ENCODE results near the gene RPL27A. TPM values are rescaled to one million over a fixed set of nuclear protein-coding genes. Genes with fewer than 3 reads are reported as not detected.

Gene RPL27A
- total RNA-seq (2021) (1,103 to 1,198 TPM (median 1,179 TPM) in 3 replicates), Bru-seq, nascent RNA (percentile 99 among the genes with signal in this experiment)
- long read RNA-seq, experiment 1, full-length matches to known transcripts = 330 of 355 reads
- long read RNA-seq, experiment 1, partial matches to known transcripts = 17 of 355 reads
- long read RNA-seq, experiment 1, other reads (novel, unspliced or antisense) = 8 of 355 reads
- long read RNA-seq, experiment 2, full-length matches to known transcripts = 2,848 of 3,037 reads
- long read RNA-seq, experiment 2, partial matches to known transcripts = 120 of 3,037 reads
- long read RNA-seq, experiment 2, other reads (novel, unspliced or antisense) = 69 of 3,037 reads
- long read RNA-seq, experiment 3, full-length matches to known transcripts = 41 of 47 reads
- long read RNA-seq, experiment 3, partial matches to known transcripts = 3 of 47 reads
- long read RNA-seq, experiment 3, other reads (novel, unspliced or antisense) = 3 of 47 reads

- peak within 1 kb of the TSS; percentile 96 for H3K27ac Mint-ChIP-seq
- ATAC-seq = peak; percentile 91
- H3K9me3 Mint-ChIP-seq = peaks cover 8% of the 10 kb centered on the region
- peak; percentile 99 for DNase-seq (ENCODE audit: low spot score)
- H3K36me3 Mint-ChIP-seq = peaks cover 49% of the 10 kb centered on the region
- peaks cover 43% of the 10 kb centered on the region for H3K4me1 Mint-ChIP-seq
- POLR2A ChIA-PET = interaction anchor here (0.6 to 2.3 kb wide), 9 partner anchors 9 to 128 kb away, joined by 3 to 7 read pairs (median 5); a partner anchor contains a TSS
- H3K27me3 Mint-ChIP-seq (ENCODE audit: low read depth) = no peaks in the 10 kb centered on the region
- CTCF ChIA-PET = interaction anchor here (1.1 kb wide), 1 partner anchor 42 kb away, joined by 3 read pairs; no protein-coding TSS in a partner anchor
- peak within 1 kb of the TSS; percentile 88 for H3K4me3 Mint-ChIP-seq
- no peak for TF ChIP-seq CTCF (IDR thresholded peaks at IDR 0.05)
- no peak for TF ChIP-seq CDX4 (CRISPR knock-in tag; IDR thresholded peaks at IDR 0.05; ENCODE audit: borderline replicate concordance)
- TF ChIP-seq ZNF671 (CRISPR knock-in tag; IDR thresholded peaks at IDR 0.05) = no peak
- no peak for TF ChIP-seq ZNF232 (CRISPR knock-in tag; IDR thresholded peaks at IDR 0.05)
- no peak for TF ChIP-seq GTF2I (CRISPR knock-in tag; conservative IDR thresholded peaks at IDR 0.05)
- no peak for TF ChIP-seq ELF4 (CRISPR knock-in tag; IDR thresholded peaks at IDR 0.05; ENCODE audit: low read depth)
- TF ChIP-seq NR3C1 (CRISPR knock-in tag; conservative IDR thresholded peaks at IDR 0.05; ENCODE audit: low read depth) = no peak
- TF ChIP-seq OVOL2 (CRISPR knock-in tag; IDR thresholded peaks at IDR 0.05; ENCODE audit: borderline replicate concordance) = no peak
- no peak for TF ChIP-seq AFF4 (CRISPR knock-in tag; IDR thresholded peaks at IDR 0.05; ENCODE audit: borderline replicate concordance)
- TF ChIP-seq EMX1 (CRISPR knock-in tag; IDR thresholded peaks at IDR 0.05) = no peak; the same call in none of the 2 replicates
- TF ChIP-seq ZNF396 (CRISPR knock-in tag; IDR thresholded peaks at IDR 0.05; ENCODE audit: borderline replicate concordance) = no peak
- no peak for TF ChIP-seq ZNF532 (CRISPR knock-in tag; IDR thresholded peaks at IDR 0.05; ENCODE audit: borderline replicate concordance)
- TF ChIP-seq ZBTB21 (CRISPR knock-in tag; IDR thresholded peaks at IDR 0.05; ENCODE audit: borderline replicate concordance) = no peak
- TF ChIP-seq MYBL2 (CRISPR knock-in tag; IDR thresholded peaks at IDR 0.05) = peak; percentile 44; the same call in 1 of the 2 replicates
- TF ChIP-seq FOXP4 (CRISPR knock-in tag; IDR thresholded peaks at IDR 0.05) = peak; percentile 66; the same call in 1 of the 2 replicates
- TF ChIP-seq RORB (CRISPR knock-in tag; IDR thresholded peaks at IDR 0.05) = no peak
- TF ChIP-seq ZNF219 (CRISPR knock-in tag; IDR thresholded peaks at IDR 0.05; ENCODE audit: borderline replicate concordance) = peak; percentile 20; the same call in 1 of the 2 replicates
- no peak; the same call in 1 of the 2 replicates for TF ChIP-seq ZNF416 (CRISPR knock-in tag; IDR thresholded peaks at IDR 0.05)
- TF ChIP-seq, protein P1, sequence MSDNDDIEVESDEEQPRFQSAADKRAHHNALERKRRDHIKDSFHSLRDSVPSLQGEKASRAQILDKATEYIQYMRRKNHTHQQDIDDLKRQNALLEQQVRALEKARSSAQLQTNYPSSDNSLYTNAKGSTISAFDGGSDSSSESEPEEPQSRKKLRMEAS (CRISPR knock-in tag; IDR thresholded peaks at IDR 0.05) = peak; percentile 79
- TF ChIP-seq SOX15 (CRISPR knock-in tag; IDR thresholded peaks at IDR 0.05) = no peak
- no peak; the same call in 1 of the 2 replicates for TF ChIP-seq MLX (CRISPR knock-in tag; IDR thresholded peaks at IDR 0.05)
Observed at GRCh38 chr11:8682303-8683114, at the start of gene RPL27A, which contains the start of gene TRIM66. Gene RPL27A (plus strand): TSS chr11:8682792. CDS start chr11:8682814, 22 bp downstream. Gene TRIM66 (minus strand): TSS chr11:8682665. CDS start chr11:8672274, 10,391 bp downstream.
